ENCODE results near the gene USP31. TPM values are rescaled to one million over a fixed set of nuclear protein-coding genes. Genes with fewer than 3 reads are reported as not detected.

USP31 gene
- total and polyA plus RNA-seq, 2 of the 8 experiments (the other 6 are each of a cell fraction or from before 2014, with no cell fraction given), result 6.7 to 19.0 TPM

DNA sequence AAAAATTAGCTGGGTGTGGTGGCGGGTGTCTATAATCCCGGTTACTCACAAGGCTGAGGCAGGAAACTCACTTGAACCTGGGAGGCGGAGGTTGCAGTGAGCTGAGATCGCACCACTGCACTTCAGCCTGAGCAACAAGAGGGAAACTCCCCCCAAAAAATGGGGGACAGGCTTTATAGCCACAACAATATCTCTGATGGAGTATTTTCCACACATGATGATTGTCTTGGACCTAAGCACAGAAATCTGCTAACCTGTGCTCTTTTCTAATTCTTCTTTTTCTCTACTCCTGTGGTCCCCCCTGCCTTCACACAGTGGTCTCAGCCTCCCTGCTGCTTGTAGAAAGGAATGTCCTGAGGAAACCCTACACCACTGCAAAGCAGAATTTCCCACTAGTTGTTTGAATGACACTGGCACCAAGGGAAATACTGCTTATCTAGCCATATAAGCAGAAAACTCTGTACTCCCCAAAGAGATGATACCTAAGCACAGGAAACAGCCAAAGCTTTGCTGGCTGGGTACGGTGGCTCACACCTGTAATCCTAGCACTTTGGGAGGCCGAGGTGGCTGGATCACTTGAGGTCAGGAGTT, 117.6 kb downstream of the USP31 start (continued):
- no peak for TF ChIP-seq CTBP2 (IDR thresholded peaks at IDR 0.05; ENCODE audit: borderline replicate concordance, insufficient read depth, insufficient read length, low read length)
- TF ChIP-seq TCF12 (IDR thresholded peaks at IDR 0.05; ENCODE audit: low read depth, low read length), result no peak
- no peak for TF ChIP-seq GABPA (IDR thresholded peaks at IDR 0.05; ENCODE audit: borderline replicate concordance, insufficient read depth, low read length)
- TF ChIP-seq MAFK (IDR thresholded peaks at IDR 0.05; ENCODE audit: low read depth, low read length), result no peak
- no peak for TF ChIP-seq SAP30 (IDR thresholded peaks at IDR 0.05; ENCODE audit: insufficient read depth, insufficient replicate concordance, low read length)
- TF ChIP-seq POLR2A (IDR thresholded peaks at IDR 0.05; ENCODE audit: control extremely low read depth in 1 of 2, low read depth in 2 of 2, low read length in 2 of 2), result no peak
- no peak for TF ChIP-seq EZH2 (IDR thresholded peaks at IDR 0.05; ENCODE audit: low read depth, low read length, severe bottlenecking)
